ENCODE data around the gene AURKAIP1.
"Not testable (repeated sequence)": the region's sequence is repeated elsewhere in the genome, so short reads cannot be mapped to it uniquely, and the experiment has no call there.

The AURKAIP1 gene

DNA sequence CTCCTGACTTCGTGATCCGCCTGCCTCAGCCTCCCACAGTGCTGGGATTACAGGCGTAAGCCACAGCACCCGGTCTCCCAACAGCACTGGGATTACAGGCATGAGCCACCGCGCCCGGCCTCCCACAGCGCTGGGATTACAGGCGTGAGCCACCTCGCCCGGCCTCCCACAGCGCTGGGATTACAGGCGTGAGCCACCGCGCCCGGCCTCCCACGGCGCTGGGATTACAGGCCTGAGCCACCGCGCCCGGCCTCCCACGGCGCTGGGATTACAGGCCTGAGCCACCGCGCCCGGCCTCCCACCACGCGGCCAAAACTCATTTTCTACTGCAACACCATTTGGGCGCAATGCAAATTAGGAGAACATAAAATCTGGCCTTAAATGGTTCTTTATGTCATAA lies 10.3 kb upstream of the AURKAIP1 start:
- not testable (repeated sequence) for DNase-seq

DNA sequence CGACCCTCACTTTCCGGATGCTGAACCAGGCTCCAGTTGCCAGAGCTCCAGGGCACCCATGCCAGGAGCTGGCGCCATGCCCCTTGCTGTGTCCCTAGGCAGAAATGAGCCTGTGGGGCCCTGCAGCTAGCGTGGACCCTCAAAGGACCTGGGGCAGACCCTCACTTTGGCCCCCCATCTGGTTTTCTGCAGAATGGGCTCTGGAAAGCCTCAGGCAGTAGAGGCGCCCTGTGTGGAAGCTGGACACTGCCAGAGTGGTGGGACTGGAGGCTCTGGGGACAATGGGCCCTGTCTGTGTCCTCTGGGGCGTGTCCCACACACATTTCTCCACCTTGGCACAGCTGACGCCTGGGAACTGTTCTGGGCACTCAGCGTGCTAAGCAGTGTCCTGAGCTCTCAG lies 6.3 kb upstream of the AURKAIP1 start:
- no peak for DNase-seq

DNA sequence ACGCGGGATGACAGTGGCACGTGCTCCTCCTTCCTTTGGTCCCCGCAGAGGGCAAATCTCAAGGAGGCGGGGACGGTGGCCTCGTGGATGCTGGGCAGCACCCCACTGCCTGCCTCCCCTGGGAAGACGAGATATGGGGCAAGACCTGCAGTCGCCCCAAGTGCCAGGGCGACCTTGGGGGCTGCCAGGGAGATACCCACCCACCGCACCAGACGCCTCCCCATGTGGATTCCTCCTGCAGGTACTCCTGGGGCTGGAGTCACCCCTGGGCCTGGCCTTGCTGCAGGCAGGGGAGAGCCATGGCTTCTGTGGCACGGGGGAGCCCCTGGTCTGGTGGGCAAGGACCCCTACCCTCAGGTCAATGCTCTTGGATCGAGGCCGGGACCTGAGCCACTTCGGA lies 5.9 kb upstream of the AURKAIP1 start:
- DNase-seq: no peak

DNA sequence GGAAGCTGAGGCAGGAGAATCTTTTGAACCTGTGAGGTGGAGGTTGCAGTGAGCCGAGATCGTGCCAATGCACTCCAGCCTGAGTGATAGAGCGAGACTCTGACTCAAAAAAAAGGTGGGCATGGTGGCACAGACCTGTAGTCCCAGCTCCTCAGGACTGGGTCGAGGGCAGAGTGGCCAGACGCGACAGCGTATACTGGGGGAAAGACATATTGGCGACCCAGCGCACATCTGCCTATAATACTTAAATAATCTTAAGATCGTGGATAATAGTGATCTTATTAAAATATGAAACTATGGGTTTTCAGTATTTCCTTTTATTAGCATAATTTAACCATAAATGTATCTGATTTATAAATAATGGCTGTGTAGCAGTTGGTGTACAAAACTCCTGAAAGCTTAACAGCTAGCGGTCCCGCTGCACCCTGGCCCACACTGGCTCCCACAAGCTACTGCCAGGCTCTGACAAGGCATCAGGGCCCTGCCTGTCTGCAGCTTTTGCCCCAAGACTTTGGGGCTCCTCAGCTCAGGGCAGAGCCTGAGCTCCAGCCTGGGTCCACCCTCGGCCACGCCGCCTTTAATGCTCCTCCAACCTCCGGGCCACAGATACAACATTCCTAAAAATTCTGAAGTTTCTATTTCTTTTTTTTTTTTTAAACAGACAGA lies 2.7 kb upstream of the AURKAIP1 start:
- no peak for DNase-seq

DNA sequence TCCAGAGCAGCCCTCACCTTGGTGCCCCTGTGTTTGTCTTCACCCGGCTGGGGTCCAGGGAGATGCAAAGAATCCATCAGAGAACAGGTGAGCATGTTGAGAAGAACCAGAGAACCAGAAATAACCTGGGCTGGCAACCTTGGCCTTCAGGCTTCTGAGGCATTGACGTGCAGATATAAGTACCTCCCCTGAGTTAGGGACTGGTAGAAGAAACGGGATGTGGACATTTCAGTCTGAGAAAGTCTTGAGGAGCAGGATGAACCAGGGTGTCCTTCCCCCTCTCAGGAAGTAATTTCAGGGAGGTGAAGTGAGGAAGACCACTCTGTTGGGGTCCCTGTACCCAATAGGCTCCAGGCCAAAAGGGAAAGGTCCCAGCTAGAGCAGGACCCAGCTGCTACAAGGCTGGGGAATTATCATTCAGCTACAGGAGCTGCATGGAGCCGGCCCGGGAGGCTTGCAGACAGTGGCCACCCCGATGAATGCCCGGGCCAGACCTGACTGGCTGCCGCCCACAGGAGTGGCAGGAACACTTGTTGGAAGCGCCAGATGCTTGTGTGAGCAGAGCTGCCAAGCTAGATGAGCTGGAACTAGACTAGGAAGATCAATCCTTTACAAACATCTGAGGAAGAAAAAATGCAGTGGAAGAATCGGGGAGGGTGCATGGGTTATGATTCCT lies 1.7 kb upstream of the AURKAIP1 start:
- no peak for DNase-seq

DNA sequence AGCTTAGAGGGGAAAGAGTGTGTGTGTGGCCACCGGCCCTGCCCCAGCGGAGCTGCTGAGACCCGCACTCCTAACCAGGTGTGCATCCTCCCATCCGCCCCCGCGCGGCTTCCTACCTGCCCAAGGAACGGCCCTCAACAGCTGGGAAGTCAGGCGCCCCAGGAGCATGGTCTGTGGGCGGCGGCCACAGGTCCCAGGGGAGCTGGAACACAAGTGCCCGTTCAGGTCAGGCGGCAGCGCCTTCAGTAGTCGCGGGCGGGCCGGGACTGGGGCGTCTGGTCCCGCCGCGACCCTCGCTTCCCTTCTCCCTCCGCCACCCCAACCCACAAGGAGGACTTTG lies 448 bp downstream of the AURKAIP1 start:
- DNase-seq: no peak

DNA sequence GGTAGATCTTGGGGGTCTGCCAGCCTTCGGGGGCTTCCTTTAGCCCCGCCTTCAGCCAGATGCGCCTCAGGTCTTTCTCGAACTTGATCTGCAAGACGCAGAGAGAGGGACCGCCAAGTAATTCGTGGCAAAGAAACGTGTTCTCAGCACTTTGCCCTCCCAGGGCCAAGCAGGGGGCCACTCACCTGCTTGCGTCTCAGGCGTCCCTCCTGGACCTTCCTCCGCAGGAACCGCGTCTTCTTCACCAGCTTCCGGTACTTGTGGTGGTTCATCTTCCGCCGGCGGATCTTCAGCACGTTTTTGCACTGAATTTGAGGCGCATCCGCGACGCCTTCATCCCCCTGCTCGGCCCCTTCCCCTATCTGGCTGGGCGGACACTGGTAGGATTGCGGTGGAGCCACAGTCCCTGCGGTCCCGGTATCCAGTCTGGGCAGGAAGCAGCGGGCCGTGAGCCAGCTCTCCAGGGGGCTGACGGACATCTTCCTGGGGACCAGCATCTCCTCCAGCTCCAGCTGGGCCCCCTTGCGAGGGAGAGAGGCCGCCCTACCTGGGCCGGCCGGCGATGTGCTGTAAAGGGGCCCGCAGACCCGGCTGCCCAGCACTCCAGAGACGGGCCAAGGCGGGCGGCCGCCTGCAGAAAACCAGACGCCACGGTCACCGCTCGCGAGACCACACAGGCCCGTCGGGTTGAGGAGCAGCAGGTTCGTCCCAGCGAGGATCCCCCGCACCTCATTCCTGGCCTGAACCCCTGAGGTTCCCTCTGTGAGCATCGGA lies 1.0 kb downstream of the AURKAIP1 start:
- DNase-seq: no peak

DNA sequence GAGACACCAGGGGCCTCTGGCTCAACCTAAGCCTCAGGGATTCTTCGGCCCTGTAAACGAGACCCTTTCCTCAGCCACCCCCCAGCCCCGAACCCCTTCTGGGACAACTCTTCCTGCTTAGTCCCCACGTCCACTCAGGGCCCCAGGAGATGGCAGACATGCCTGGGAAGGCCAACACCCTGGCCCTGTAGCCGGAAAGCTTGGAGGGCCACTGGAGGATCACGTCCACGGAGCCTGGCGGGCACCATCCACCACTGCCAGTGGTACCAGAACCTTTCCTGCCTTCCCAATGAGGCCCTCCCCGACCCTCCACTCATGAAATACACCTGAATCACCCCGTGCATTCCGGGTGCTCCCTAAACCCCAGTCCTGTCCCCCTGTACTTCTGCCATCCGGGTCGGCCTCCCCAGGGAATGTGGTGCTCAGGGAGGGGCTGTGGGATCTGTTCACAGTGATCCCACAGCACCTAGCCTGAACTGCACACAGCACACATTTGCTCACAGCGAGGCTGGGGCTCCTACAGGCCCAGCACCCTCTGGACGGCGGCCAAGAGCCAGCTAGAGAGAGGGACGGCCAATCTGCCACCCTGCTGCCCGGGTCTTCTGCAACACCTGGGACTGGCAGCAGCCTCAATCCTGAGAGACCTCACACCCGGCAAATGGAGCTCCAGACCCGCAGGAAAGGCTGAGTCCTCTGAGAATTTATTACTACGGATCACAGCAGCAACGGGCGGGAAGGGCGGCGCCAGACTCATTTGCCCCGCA lies 1.8 kb downstream of the AURKAIP1 start:
- DNase-seq: no peak

DNA sequence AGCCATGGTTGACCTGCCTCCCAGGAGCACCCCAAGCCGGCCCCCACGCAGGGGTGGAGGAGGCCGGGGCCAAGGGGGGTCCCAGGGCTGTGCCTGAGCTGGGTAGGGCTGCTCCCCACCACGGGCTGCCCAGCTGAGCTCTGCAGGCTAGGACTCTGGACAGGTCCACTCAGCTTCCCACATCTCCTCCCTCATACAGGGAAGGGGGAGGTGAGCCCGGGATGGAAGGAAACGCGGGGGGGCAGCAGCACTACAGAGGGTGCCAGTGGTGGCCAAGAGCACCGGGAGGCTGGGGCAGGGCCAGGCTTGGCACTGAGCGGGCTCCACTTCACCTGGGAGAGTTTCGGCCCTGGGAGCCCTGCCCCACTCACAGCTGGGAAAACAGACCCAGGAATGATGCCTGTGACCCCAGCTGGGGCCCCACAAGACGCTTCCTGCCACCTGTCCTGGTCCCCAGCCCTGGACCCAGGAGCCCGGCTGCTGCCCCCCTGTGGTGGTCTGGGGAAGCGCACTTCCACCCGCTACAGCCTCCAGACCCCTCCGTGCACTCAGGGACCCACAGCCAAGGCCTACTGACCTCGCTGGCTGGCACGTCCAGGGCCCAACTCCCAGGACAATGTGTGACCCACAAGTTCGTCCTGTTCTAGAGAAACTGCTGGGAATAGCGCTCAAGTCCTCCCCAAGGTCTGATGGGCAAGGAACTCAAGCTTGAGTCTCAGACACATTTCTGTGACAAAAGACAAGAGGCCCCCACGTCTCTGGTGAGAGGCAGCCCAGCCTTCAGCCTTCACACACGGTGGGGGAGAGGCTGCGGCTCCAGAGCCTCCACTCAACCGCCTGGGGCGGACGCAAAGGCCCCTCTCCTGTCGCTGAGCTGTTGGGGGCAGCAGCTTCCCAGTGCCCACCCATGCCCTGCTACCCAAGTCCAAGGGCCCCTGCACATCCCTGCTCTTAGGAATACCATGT lies 3.0 kb downstream of the AURKAIP1 start:
- DNase-seq: peak; percentile 55

DNA sequence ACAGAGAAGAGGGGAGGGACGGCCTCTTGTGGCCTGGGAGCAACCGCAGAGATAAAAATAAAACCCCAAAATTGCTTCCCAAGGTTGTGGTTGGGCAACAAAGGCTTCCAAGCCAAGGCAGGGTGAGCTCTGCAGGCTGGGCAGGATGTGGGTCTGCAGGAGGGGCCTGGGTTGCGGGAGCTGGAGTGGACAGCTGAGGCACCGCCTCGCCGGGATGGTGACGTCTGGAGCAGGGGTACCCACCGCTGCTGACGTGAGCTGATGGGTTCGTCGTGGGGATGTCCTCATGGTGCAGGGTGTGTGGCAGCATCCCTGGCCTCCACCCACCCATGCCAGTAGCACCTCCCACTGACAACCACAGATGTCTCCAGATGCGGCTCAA lies 3.7 kb downstream of the AURKAIP1 start:
- no peak for DNase-seq

DNA sequence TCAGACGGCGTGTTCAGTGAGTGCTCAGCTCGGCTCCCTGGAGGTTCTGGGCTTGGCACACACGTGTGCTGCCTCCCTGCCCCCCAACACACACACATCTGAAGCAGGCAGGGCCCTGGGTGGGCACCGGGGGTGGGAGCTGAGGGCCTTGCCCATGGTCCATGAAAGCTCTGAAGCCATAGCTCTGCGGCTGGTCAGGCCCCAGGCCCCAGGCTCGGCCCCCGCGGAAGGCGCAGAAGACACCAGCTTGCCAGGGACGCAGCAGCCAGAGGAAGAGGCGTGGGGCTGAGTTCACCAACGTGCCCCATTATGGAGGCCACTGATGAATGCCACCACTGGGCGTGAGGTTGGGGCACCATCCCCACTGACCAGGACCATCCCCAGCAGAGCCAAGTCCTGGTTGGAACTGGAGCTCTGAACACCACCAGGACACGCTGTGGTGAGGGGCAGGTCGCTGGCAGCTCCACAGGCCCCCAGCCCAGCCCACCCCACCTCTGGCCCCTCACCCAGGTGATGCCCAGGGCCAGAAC lies 4.2 kb downstream of the AURKAIP1 start:
- DNase-seq: no peak

DNA sequence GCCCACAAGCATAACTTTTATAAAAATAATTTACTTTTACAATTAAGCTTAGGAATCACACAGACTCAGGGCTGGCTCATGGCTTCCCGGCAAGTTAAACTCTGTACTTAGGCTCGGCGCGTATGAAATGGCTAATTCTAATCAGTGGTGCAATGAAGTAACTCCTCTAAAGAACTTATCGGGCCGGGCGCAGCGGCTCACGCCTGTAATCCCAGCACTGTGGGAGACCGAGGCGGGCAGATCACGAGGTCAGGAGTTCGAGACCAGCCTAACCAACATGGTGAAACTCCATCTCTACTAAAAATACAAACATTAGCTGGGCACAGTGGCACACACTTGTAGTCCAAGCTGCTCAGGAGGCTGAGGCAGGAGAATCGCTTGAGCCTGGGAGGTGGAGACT lies 4.9 kb downstream of the AURKAIP1 start:
- not testable (repeated sequence) for DNase-seq

DNA sequence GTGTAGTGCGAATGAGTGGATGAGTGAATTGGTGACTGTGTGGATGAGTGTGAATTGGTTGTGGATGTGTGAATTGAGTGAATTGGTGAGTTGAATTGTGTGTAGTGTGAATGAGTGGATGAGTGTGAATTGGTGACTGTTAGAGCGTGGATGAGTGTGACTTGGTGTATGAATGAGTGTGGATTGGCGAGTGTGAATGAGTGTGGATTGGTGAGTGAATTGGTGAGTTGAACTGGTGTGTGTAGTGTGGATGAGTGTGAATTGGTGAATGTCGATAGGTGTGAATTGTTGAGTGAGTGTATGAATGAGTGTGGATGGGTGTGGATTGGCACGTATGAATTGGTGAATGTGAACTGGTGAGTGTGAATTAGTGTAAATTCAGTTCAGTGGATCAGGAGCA lies 7.7 kb downstream of the AURKAIP1 start:
- DNase-seq: no peak

DNA sequence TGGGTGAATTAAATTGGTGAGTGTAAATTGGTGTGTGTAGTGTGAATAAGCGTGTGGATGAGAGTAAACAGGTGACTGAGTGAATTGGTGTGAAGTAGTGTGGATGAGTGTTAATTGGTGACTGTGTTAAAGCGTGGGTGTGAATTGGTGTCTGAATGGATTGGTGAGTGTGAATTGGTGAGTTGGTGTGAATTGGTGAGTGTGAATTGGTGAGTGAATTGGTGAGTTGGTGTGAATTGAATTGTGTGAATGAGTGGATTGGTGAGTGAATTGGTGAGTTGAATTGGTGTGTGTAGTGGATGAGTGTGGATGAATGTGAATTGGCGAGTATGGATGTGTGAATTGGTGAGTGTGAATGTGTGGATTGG lies 8.3 kb downstream of the AURKAIP1 start:
- no peak for DNase-seq

DNA sequence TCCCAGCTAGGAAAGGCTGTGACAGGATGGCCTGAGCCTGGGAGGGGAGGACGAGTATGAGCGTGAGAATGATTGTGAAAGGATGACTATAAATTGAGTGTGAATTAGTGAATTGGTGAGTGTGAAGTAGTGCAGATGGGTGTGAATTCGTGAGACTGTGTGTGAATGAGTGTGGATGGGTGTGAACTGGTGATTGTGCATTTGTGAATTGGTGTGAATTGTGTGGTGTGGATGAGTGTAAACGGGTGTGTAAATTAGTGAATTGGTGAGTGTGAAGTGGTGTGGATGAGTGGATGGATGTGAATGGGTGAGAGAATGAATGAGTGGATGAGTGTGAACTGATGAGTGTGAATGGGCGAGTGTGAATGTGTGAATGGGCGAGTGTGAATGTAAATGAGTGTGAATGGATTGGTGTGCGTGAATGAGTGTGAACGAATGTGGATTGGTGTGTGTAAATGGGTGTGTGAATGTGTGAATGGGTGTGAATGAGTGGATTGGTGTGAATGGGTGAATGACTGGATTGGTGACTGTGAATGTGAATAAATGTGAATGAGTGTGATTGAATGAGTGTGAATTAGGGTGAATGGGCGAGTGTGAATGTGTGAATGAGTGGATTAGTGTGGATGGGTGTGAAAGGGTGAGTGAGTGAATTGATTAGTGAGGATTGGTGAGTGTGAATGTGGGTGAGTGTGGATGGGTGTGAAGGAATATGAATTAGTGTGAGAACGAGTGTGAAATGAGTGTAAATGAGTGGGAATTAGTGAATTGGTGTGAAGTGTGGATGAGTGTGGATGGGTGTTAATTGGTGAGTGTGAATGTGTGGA lies 8.9 kb downstream of the AURKAIP1 start:
- no peak for DNase-seq

DNA sequence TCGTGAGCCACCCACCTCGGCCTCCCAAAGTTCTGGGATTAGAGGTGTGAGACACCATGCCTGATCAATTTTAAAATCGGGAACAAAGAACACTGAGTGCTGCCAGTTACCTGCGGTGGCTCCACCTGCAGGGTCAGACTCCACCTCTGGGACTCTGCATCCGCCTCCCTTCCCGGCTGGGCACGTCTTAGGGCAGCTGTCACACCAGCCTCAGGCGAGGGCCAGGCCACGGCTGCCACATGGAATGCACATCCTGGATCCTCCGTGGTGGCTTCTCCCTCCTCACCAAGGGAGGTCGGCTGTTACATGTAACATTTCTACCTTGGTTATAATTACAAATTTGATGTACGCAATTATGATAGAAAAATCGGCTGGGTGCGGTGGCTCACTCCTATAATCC lies 10.7 kb downstream of the AURKAIP1 start:
- no peak for DNase-seq

DNA sequence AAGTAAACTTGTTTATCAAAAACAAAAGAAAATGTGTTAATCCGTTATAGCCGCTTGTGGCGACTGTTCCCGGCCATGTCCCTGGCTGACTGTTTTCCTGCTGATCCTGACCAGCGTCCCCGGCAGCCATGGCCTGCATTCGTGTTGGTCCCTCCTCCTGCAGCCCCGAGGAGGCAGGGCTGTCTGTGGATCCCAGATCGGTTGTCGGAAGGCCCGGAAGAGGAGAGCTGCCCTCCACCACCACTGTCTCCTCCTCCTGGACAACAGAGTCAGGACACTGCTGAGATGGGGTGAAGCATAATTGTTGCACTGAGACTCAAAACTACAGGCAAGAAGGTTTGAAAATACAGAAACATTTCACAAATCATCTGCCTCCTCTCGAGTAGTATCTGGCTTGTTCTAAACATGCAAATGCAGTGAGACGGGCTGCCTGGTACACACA lies 13.0 kb downstream of the AURKAIP1 start:
- DNase-seq: no peak

DNA sequence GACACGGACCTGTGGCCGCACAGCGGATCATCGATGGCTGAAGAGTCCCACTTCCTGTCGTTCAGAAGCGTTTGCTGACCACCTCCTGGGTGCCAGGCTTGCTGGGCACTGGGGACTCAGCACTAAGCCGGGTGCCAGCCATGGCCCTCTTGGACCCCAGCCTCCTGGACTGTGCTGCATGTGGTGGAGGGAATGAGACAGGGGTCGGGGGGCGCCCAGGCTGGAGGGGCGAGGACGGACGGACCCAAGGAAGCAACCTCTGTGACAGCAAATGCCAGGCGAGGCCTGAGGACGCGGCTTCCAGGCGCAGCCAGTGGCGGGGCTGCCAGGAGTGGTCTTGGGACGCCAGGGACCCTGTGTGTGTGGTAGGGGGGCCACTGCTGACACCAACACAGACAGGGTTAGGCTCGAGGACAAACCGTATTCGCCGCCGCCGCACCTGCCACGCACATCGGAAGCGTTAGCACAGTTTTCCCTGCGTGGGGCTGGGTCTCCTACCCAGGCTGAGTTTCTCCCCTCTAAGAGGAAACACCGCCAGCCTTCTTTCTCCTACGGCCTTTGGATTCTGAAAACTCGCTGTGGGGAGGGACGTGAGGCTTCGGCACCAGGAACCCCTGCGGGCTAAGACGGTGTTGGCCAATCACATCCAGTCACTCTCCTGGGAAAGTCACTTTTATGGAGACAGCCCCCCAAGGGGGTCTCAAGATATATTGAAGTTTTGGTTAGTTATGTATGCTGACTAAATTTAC lies 13.6 kb downstream of the AURKAIP1 start:
- DNase-seq: no peak

DNA sequence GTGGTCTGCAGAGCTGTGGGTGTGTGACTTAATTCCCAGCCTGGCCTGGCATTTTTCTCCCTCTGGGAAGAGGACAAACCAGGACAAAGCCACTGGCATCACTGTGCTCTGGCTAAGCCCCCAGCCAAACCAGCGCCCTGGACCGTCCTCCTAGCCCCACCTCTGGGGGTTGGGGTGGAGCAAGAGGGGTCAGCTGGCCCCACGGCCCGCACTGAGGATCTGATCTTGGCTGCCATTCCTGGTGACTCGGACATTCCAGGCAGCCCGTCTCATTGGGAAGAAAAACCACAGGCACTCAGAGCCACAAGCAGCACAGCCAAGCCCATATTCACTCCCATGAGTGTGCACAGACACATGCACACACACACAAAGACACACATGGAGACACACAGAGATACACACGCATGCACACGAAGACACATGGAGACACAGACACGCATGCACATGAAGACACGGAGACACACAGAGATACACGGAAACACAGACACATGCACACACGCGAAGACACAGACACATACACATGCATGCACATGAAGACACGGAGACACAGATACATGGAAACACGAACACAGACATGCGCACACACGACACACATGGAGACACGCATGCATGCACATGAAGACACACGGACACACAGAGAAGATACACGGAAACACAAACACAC lies 14.4 kb downstream of the AURKAIP1 start:
- DNase-seq: no peak
